ENCODE data around the gene ENC1. TPM values are rescaled to one million over a fixed set of nuclear protein-coding genes. Genes with fewer than 3 reads are reported as not detected.

Gene ENC1
- total RNA-seq, 1 donor from 2014 or later, result 7.1 TPM

DNA sequence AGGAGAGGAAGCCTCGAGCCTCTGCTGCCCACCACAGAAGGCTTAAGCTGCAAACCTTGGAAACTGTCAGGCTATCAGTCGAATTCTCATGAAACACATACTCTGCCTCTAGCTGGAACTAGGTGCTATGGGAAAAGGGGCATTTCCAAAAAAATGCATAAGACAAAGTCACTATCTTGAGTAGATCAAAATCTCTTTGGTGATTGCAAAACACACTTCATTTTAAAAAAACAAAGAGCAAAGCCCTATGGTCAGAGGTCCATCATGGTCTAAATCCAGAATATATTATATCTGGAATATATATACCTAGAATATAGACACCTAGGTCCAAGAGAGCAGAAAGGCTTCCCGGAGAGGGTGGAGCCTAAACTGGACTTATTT lies 59.8 kb downstream of the ENC1 start:
- intact Hi-C loops (cut with DNase I), result no loop called here
- no peak for TF ChIP-seq POLR2A (IDR thresholded peaks at IDR 0.05)
- TF ChIP-seq, protein P1, sequence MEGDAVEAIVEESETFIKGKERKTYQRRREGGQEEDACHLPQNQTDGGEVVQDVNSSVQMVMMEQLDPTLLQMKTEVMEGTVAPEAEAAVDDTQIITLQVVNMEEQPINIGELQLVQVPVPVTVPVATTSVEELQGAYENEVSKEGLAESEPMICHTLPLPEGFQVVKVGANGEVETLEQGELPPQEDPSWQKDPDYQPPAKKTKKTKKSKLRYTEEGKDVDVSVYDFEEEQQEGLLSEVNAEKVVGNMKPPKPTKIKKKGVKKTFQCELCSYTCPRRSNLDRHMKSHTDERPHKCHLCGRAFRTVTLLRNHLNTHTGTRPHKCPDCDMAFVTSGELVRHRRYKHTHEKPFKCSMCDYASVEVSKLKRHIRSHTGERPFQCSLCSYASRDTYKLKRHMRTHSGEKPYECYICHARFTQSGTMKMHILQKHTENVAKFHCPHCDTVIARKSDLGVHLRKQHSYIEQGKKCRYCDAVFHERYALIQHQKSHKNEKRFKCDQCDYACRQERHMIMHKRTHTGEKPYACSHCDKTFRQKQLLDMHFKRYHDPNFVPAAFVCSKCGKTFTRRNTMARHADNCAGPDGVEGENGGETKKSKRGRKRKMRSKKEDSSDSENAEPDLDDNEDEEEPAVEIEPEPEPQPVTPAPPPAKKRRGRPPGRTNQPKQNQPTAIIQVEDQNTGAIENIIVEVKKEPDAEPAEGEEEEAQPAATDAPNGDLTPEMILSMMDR (IDR thresholded peaks at IDR 0.05), result no peak
- no peaks in the 10 kb centered on the region for H3K9me3 ChIP-seq
- H3K4me3 ChIP-seq, result no peak overlapping the region
- no peaks in the 10 kb centered on the region for H3K27me3 ChIP-seq
- no peak overlapping the region for H3K27ac ChIP-seq
- H3K36me3 ChIP-seq, result no peaks in the 10 kb centered on the region
- no peak for DNase-seq (ENCODE audit: extremely low spot score in 2 of 2)
- H3K4me1 ChIP-seq, result peaks cover 17% of the 10 kb centered on the region

DNA sequence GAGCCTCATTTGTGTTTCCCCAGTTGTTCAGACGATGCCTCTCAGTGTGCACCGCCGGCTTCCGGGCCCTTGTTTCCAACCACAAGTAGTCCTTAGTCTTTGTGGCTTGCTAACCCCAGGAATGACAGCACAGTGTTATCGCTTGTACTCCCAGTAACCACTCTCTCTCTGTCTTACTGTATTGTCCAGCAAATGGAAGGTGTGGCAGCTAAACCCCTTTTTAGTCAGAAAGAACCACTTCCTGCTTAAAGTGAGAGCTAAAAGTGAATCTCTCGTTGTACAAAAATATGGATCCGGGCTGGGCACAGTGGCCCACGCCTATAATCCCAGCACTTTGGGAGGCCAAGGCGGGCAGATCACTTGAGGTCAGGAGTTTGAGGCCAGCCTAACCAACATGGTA lies 61.3 kb downstream of the ENC1 start:
- H3K27ac ChIP-seq, result no peak overlapping the region
- intact Hi-C loops (cut with DNase I), result no loop called here
- H3K4me1 ChIP-seq, result peaks cover 18% of the 10 kb centered on the region
- no peak for TF ChIP-seq POLR2AphosphoS5 (IDR thresholded peaks at IDR 0.05; ENCODE audit: insufficient read depth in 1 of 2, low read depth in 1 of 2)
- TF ChIP-seq, protein P1 (IDR thresholded peaks at IDR 0.05), result no peak
- no peak for TF ChIP-seq POLR2A (IDR thresholded peaks at IDR 0.05)
- no peaks in the 10 kb centered on the region for H3K9me3 ChIP-seq
- DNase-seq (ENCODE audit: extremely low spot score in 2 of 2), result no peak
- no peaks in the 10 kb centered on the region for H3K27me3 ChIP-seq
- H3K4me3 ChIP-seq, result no peak overlapping the region
- H3K36me3 ChIP-seq, result no peaks in the 10 kb centered on the region

DNA sequence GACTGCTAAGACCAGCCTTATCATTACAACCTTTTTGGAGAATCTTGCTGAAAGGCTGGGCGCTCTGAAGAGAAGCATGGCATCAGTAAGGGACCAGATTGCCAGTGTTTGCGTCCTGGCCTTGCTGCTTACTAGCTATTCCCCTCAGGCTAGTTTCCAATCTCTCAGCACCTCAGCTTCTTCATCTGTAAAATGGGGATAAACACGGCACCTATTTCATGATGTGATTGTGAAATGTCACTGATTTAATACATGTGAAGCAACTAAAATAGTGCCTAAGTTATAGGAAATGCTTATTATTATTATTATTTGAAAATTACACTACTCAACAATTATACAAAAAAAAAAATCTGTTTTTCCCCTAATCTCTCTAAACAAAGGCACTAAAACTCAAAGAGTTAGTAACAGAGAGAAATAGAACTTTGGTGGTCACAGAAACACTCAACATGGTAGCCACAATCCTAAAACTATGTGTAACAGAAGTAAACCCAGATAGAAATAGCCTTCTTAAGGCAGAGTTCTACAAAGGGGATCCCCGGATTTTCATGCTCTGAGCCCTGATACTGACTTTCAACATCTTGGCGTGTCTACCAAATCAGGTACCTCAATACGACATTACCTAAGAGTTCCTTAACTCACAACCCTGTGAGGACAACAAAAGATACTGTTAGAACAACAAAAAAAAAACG lies 62.0 kb downstream of the ENC1 start:
- no peak overlapping the region for H3K27ac ChIP-seq
- TF ChIP-seq POLR2A (IDR thresholded peaks at IDR 0.05), result no peak
- TF ChIP-seq, protein P1 (IDR thresholded peaks at IDR 0.05), result no peak
- DNase-seq (ENCODE audit: extremely low spot score in 2 of 2), result no peak
- H3K4me1 ChIP-seq, result peaks cover 18% of the 10 kb centered on the region
- no peak overlapping the region for H3K4me3 ChIP-seq
- intact Hi-C loops (cut with DNase I), result no loop called here
- H3K9me3 ChIP-seq, result no peaks in the 10 kb centered on the region
- H3K36me3 ChIP-seq, result no peaks in the 10 kb centered on the region
- no peaks in the 10 kb centered on the region for H3K27me3 ChIP-seq

Other genes starting within 250 kb of the ENC1 start
- 118 TPM for gene HEXB, start 44.5 kb upstream of the ENC1 start, total RNA-seq
- 29.5 TPM for gene GFM2, start 126.4 kb upstream of the ENC1 start, total RNA-seq
- 119 TPM for gene NSA2, start 126.5 kb upstream of the ENC1 start, total RNA-seq
- 0.98 TPM for gene FAM169A, start 225.7 kb upstream of the ENC1 start, total RNA-seq